Panc1 (cell line): ENCODE measurements around the gene OSTF1. TPM values are rescaled to one million over a fixed set of nuclear protein-coding genes. Genes with fewer than 3 reads are reported as not detected.

ENCODE experiments used
- ATAC-seq: fragments of 200-7000 bp; cut with Tn5 transposase; 2 replicates; pipeline ENCODE4 v1.9.1; 2020; ENCODE audit warnings: mild to moderate bottlenecking, moderate library complexity
- BruUV-seq: library from RNA; stranded (reverse); fragments of 400-500 nt; replicated peaks from 2 replicates; lab custom pipeline; 2021; lab: Mats Ljungman, UMichigan
- CTCF ChIA-PET: fragments of 300-600 bp; sonication (Branson Sonifier 250); formaldehyde crosslinking; loops from one replicate; lab custom pipeline; 2022; ENCODE audit warnings: antibody characterized with exemption; lab: Charles Lee
- POLR2A ChIA-PET: fragments of 300-600 bp; sonication (Branson Sonifier 250); formaldehyde crosslinking; loops from one replicate; lab custom pipeline; 2022; ENCODE audit warnings: antibody characterized with exemption; lab: Charles Lee
- DNase-seq: peaks from one replicate; pipeline ENCODE4 v3.0.0-alpha.2; 2010; ENCODE audit warnings: low read depth, low spot score
- H3K27ac ChIP-seq: 2 replicates; pipeline ENCODE4 v1.5.1; 2011; ENCODE audit warnings: mild to moderate bottlenecking, low read length, inconsistent platforms
- H3K27me3 ChIP-seq: fragments of 200-500 bp; sonication (Bioruptor generic); 2 replicates; pipeline ENCODE4 v1.6.0; 2014; ENCODE audit warnings: low read length, inconsistent platforms; ENCODE audit not compliant: control insufficient read depth, insufficient read depth
- H3K36me3 ChIP-seq: fragments of 200-500 bp; sonication (Bioruptor generic); 2 replicates; pipeline ENCODE4 v1.5.1; 2014; ENCODE audit warnings: inconsistent platforms, mild to moderate bottlenecking, low read length, moderate library complexity; ENCODE audit not compliant: control insufficient read depth, insufficient read depth
- H3K4me1 ChIP-seq: 2 replicates; pipeline ENCODE4 v1.5.1; 2011; ENCODE audit warnings: inconsistent platforms, mild to moderate bottlenecking, low read length, moderate library complexity; ENCODE audit not compliant: control insufficient read depth, insufficient read depth
- H3K4me3 ChIP-seq, 2 experiments: 2 replicates each; pipeline ENCODE4 v1.5.1; 2011 to 2012; ENCODE audit warnings: low read depth in 2 of 2, low read length in 2 of 2, mild to moderate bottlenecking in 2 of 2, inconsistent platforms in 1 of 2, moderate library complexity in 1 of 2
- H3K9me3 ChIP-seq: fragments of 200-500 bp; sonication (Bioruptor generic); 2 replicates; pipeline ENCODE4 v1.5.1; 2014; ENCODE audit warnings: low read depth, mild to moderate bottlenecking, inconsistent platforms, low read length, moderate library complexity; ENCODE audit not compliant: control insufficient read depth, insufficient read depth
- CTCF ChIP-seq: fragments of 450-650 bp; IDR thresholded peaks from 2 replicates; pipeline ENCODE4 v1.5.1; 2017; ENCODE audit warnings: mild to moderate bottlenecking
- POLR2AphosphoS5 ChIP-seq: IDR thresholded peaks from 2 replicates; pipeline ENCODE4 v1.6.1; 2012; ENCODE audit warnings: mild to moderate bottlenecking, low read depth, low read length, moderate library complexity
- REST ChIP-seq, 2 experiments: IDR thresholded peaks; 2 replicates each; pipeline ENCODE4 v1.6.1; 2011 to 2012; ENCODE audit warnings: low read depth in 2 of 2, control low read depth in 1 of 2, low read length in 1 of 2, mild to moderate bottlenecking in 1 of 2, moderate library complexity in 1 of 2; ENCODE audit not compliant: insufficient read depth in 1 of 2
- SIN3A ChIP-seq: IDR thresholded peaks from 2 replicates; pipeline ENCODE4 v1.6.1; 2012; ENCODE audit warnings: low read depth, mild to moderate bottlenecking, low read length, moderate library complexity, borderline replicate concordance; ENCODE audit not compliant: insufficient read depth
- TCF7L2 ChIP-seq: IDR thresholded peaks from 2 replicates; pipeline ENCODE4 v1.6.1; 2011; ENCODE audit warnings: mild to moderate bottlenecking, low read depth, low read length, inconsistent platforms
- in situ Hi-C: cut with HindIII; loops from 2 replicates; pipeline ENCODE4 v1.10.0; 2016; ENCODE audit warnings: low sequenced_read_pairs, low pct_unique_long_range_greater_than_20kb
- intact Hi-C: fragments of 100-400 bp; cut with micrococcal nuclease; formaldehyde crosslinking; loops from one replicate; pipeline ENCODE4 v1.10.0; 2022; ENCODE audit not compliant: unreplicated experiment
- total RNA-seq: library from RNA; stranded (reverse); gene quantifications from one replicate; pipeline ENCODE4 v1.2.1, GENCODE V29; 2021; ENCODE audit not compliant: unreplicated experiment

OSTF1 gene
- total RNA-seq, 1 experiment from 2014 or later: 24.6 TPM

- intact Hi-C loops (no loop called here), in situ Hi-C loops (no loop called here)
- H3K27me3 ChIP-seq: no peaks in the 10 kb centered on the region
- no TSS peak for BruUV-seq
- TF ChIP-seq SIN3A (no peak), TCF7L2 (no peak), REST (IDR thresholded peaks at IDR 0.05; ENCODE audit: insufficient read depth in 1 of 2, low read depth in 2 of 2, low read length in 1 of 2) (no peak), POLR2AphosphoS5 (no peak), CTCF (no peak)
- H3K9me3 ChIP-seq: no peaks in the 10 kb centered on the region
- no peak for ATAC-seq
- H3K36me3 ChIP-seq: no peaks in the 10 kb centered on the region
- DNase-seq: no peak
- ChIA-PET POLR2A (no interaction called here), CTCF (no interaction called here)
- no peak overlapping the region for H3K27ac ChIP-seq
- H3K4me3 ChIP-seq: no peak overlapping the region
- H3K4me1 ChIP-seq: no peaks in the 10 kb centered on the region
Observed at GRCh38 chr9:75121914-75122558, 33.7 kb downstream of the OSTF1 start.

- Histone ChIP-seq H3K9me3 (no peaks in the 10 kb centered on the region), H3K27me3 (no peaks in the 10 kb centered on the region), H3K4me3 (no peak overlapping the region), H3K4me1 (no peaks in the 10 kb centered on the region), H3K27ac (no peak overlapping the region), H3K36me3 (no peaks in the 10 kb centered on the region)
- POLR2A ChIA-PET: no interaction called here
- BruUV-seq: no TSS peak
- no peak for ATAC-seq
- no peak for TF ChIP-seq REST (IDR thresholded peaks at IDR 0.05; ENCODE audit: insufficient read depth in 1 of 2, low read depth in 2 of 2, low read length in 1 of 2)
- TF ChIP-seq CTCF: no peak
- no peak for TF ChIP-seq SIN3A
- no peak for TF ChIP-seq TCF7L2
- no peak for TF ChIP-seq POLR2AphosphoS5
- intact Hi-C loops (no loop called here), in situ Hi-C loops (no loop called here)
- no peak for DNase-seq
- CTCF ChIA-PET: no interaction called here
Observed at GRCh38 chr9:75123696-75124095, 35.4 kb downstream of the OSTF1 start.
